Measurements from ENCODE around the gene SQSTM1.

The SQSTM1 gene

DNA sequence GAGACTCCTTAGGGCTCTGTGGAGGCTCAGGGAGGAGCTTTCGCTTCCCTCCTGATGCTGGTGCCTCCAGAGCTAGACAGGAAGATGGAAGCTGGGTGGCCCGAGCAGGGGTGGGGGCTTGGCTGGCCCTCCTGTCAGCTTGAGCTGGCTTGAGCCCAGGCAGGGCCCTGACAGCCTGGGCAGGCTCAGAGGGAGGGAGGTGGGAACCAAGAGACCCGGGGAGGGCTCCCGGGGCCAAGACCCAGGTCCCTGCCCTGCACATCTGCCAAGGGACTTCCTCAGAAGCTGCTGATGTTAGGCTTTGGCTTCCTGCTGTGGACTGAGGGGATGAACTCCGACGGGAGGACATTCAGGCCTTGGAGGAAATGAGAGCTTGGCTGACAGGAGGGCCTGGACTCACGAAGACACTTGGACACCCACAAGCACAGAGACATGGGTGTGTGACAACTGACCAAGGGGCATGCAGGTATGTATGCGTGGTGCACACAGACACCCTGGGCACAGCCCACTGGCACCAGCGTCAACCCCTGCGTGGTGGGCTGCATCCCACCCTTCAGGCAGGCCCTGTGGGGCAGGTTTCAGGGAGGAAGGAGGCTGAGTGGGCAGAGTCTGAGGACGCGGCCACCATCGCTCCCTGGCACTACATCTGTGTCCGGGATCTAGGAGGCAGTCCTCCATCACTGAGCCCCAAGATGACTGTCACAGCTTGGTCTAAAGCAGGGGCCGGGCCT, 28.7 kb upstream of the SQSTM1 start:
- Mint-ChIP-seq H3K4me1 (peaks cover 44% of the 10 kb centered on the region), H3K9me3 (no peaks in the 10 kb centered on the region), H3K27ac (peak overlapping the region in 1 of 2 donors; percentile 95), H3K27me3 (no peaks in the 10 kb centered on the region), H3K4me3 (no peak overlapping the region)
- DNase-seq (peak in 1 of 2 donors; percentile 16), ATAC-seq (no peak)

DNA sequence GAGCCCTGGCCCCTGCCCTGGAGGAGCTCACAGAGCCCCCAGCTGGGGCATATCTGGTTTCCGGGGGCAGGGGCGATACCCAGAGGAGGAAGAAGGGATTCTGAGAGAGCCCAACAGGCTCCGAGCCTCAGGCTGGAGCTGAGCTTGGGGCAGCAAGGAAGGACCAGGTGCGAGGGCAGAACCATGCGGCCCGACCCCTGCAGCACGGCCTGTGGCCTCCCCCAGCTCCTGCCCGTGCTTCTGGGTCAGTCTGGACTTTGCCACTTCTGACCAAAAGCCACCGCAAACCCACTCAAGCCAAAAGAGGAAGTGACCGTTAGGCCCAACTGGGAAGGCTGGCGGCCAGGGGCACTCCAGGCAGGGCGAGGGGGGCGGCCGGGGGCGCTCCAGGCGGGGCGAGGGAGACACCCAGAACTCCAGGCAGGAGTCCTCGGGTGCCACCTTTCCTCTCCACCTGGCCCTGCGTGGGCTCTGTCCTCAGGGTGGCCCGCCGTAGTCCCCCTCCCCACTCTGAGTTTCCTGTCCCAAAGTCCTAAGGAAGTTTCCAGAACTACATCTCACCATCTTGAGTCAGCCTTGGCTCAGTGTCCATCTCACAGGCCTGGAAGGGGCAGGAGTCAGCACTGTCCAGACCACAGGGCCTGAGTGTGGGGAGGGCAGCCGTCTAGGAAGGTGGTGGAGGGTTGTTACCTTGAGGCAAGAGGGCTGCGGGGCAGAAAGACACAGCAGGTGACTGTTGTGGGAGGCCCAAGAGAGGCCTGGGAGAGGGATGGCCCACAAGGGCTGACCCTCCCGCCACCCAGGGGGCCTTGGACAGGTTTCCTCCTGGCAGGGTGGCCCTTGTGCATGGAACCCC, 27.9 kb upstream of the SQSTM1 start:
- peak overlapping the region in 1 of 2 donors; percentile 95 for H3K27ac Mint-ChIP-seq
- H3K4me3 Mint-ChIP-seq = peak overlapping the region in 1 of 2 donors; percentile 71
- H3K9me3 Mint-ChIP-seq = no peaks in the 10 kb centered on the region
- DNase-seq (no peak), ATAC-seq (no peak)
- peaks cover 46% of the 10 kb centered on the region for H3K4me1 Mint-ChIP-seq
- H3K27me3 Mint-ChIP-seq = no peaks in the 10 kb centered on the region

DNA sequence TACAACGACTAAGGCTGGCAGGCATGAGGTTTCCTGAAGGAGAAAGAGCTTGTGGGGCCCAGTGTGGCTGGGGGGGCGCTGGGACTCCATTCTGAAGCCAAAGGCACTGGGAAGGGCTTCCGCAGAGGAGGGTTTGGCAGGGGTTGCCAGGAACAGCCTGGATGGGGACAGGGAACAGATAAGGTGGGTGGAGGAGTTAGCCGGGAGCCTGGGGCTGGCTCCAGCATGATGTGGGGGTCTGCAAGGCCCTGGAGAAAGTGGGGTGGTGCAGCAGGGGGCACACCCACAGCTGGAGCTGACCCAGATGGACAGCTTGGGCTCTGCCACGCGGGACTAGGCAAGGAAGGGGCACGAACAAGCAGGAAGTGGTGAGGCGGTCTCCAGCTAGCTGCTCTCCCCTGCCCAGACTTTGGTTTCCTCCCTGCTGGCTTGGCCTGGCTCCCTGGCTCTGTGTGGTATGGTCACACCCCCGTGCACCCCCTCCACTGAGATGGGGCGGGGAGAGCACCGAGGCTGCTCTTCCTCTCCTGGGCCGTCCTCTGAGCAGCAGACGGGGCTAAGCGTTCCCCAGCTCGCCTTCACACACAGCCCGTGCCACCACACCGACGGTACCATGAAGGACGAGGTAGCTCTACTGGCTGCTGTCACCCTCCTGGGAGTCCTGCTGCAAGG, 27.1 kb upstream of the SQSTM1 start, which contains the start of gene LTC4S:
LTC4S (plus strand) TSS at position 519 of the 672 bp plus-strand sequence; CDS start at position 614, 95 bp downstream.
- Mint-ChIP-seq H3K9me3 (no peaks in the 10 kb centered on the region), H3K4me3 (peak within 1 kb of the TSS; percentile 15 to 71), H3K27me3 (no peaks in the 10 kb centered on the region), H3K27ac (peak within 1 kb of the TSS; percentile 12 to 67), H3K4me1 (peaks cover 46% of the 10 kb centered on the region)
- ATAC-seq = peak; percentile 65
- DNase-seq = peak; percentile 43 to 68

- Mint-ChIP-seq H3K27ac (peak overlapping the region in 1 of 2 donors; percentile 67), H3K4me3 (peak overlapping the region in 1 of 2 donors; percentile 71), H3K27me3 (no peaks in the 10 kb centered on the region), H3K9me3 (no peaks in the 10 kb centered on the region), H3K4me1 (peaks cover 46% of the 10 kb centered on the region)
- ATAC-seq (no peak), DNase-seq (no peak)
Observed at GRCh38 chr5:179794171-179794570, 26.5 kb upstream of the SQSTM1 start.

GRCh38 chr5:179794575-179794974, 26.1 kb upstream of the SQSTM1 start:
- no peak for ATAC-seq
- peak overlapping the region; percentile 15 to 71 for H3K4me3 Mint-ChIP-seq
- peaks cover 46% of the 10 kb centered on the region for H3K4me1 Mint-ChIP-seq
- no peaks in the 10 kb centered on the region for H3K9me3 Mint-ChIP-seq
- no peak for DNase-seq
- H3K27ac Mint-ChIP-seq = peak overlapping the region in 1 of 2 donors; percentile 67
- H3K27me3 Mint-ChIP-seq = no peaks in the 10 kb centered on the region

GRCh38 chr5:179795049-179795862, 25.4 kb upstream of the SQSTM1 start:
- Mint-ChIP-seq H3K4me1 (peaks cover 46% of the 10 kb centered on the region), H3K27ac (peak overlapping the region in 1 of 2 donors; percentile 42), H3K4me3 (peak overlapping the region; percentile 62 to 71), H3K9me3 (no peaks in the 10 kb centered on the region), H3K27me3 (no peaks in the 10 kb centered on the region)
- no peak for ATAC-seq
- DNase-seq = peak in 1 of 2 donors; percentile 16

GRCh38 chr5:179795863-179796833, 24.6 kb upstream of the SQSTM1 start:
- ATAC-seq (peak; percentile 75), DNase-seq (peak; percentile 77 to 80)
- Mint-ChIP-seq H3K27me3 (no peaks in the 10 kb centered on the region), H3K27ac (no peak overlapping the region), H3K4me1 (peaks cover 46% of the 10 kb centered on the region), H3K9me3 (no peaks in the 10 kb centered on the region), H3K4me3 (peak overlapping the region; percentile 71 to 73)

GRCh38 chr5:179796877-179797608, 23.7 kb upstream of the SQSTM1 start:
- Mint-ChIP-seq H3K27me3 (no peaks in the 10 kb centered on the region), H3K4me1 (peaks cover 48% of the 10 kb centered on the region), H3K4me3 (peak overlapping the region; percentile 71 to 73), H3K9me3 (no peaks in the 10 kb centered on the region), H3K27ac (peak overlapping the region; percentile 30 to 54)
- ATAC-seq (no peak), DNase-seq (no peak)

- H3K4me1 Mint-ChIP-seq = peaks cover 48% of the 10 kb centered on the region
- H3K27ac Mint-ChIP-seq = no peak overlapping the region
- DNase-seq = no peak
- H3K27me3 Mint-ChIP-seq = no peaks in the 10 kb centered on the region
- ATAC-seq = no peak
- no peak overlapping the region for H3K4me3 Mint-ChIP-seq
- no peaks in the 10 kb centered on the region for H3K9me3 Mint-ChIP-seq
Observed at GRCh38 chr5:179797741-179798140, 23.0 kb upstream of the SQSTM1 start.

- H3K9me3 Mint-ChIP-seq = no peaks in the 10 kb centered on the region
- H3K27me3 Mint-ChIP-seq = no peaks in the 10 kb centered on the region
- no peak overlapping the region for H3K4me3 Mint-ChIP-seq
- peak overlapping the region in 1 of 2 donors; percentile 78 for H3K27ac Mint-ChIP-seq
- no peak for DNase-seq
- peaks cover 50% of the 10 kb centered on the region for H3K4me1 Mint-ChIP-seq
- ATAC-seq = no peak
Observed at GRCh38 chr5:179798144-179798770, 22.4 kb upstream of the SQSTM1 start.

- Mint-ChIP-seq H3K9me3 (no peaks in the 10 kb centered on the region), H3K27me3 (no peaks in the 10 kb centered on the region), H3K27ac (peak overlapping the region in 1 of 2 donors; percentile 79), H3K4me1 (peaks cover 50% of the 10 kb centered on the region), H3K4me3 (no peak overlapping the region)
- no peak for ATAC-seq
- no peak for DNase-seq
Observed at GRCh38 chr5:179798771-179799643, 21.7 kb upstream of the SQSTM1 start.

DNA sequence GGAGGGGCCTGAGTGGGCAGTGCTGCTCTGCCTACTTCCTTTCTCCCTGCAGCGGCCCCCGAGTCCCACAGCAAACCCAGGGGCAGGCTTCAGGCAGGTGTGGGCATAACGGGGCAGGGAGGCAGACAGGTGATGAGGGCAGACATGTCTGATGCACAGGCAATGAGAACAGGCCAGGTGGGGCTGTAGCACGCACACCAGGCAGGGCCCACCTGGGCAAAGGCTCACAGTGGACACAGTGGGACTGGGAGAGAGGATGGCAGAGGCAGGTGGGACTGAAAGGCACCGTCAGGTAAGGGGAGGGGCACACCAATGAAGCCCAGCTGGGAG, 21.1 kb upstream of the SQSTM1 start:
- no peak for ATAC-seq
- H3K9me3 Mint-ChIP-seq = no peaks in the 10 kb centered on the region
- DNase-seq = no peak
- peak overlapping the region in 1 of 2 donors; percentile 79 for H3K27ac Mint-ChIP-seq
- peaks cover 50% of the 10 kb centered on the region for H3K4me1 Mint-ChIP-seq
- no peak overlapping the region for H3K4me3 Mint-ChIP-seq
- H3K27me3 Mint-ChIP-seq = no peaks in the 10 kb centered on the region
